WTC11 (cell line): ENCODE results near the gene NXN. TPM values are rescaled to one million over a fixed set of nuclear protein-coding genes. Genes with fewer than 3 reads are reported as not detected.

Source experiments
- ATAC-seq: fragments of 200-7000 bp; cut with Tn5 transposase; 2 replicates; pipeline ENCODE4 v1.10.0; 2021; ENCODE audit warnings: mild to moderate bottlenecking, moderate library complexity
- CTCF ChIA-PET: fragments of 300-600 bp; sonication (Branson Sonifier 250); formaldehyde crosslinking; loops from one replicate; lab custom pipeline; 2021; ENCODE audit warnings: antibody characterized with exemption; lab: Charles Lee
- POLR2A ChIA-PET: fragments of 350-600 bp; sonication (Branson Sonifier 250); formaldehyde crosslinking; loops from one replicate; lab custom pipeline; 2021; ENCODE audit warnings: antibody characterized with exemption; lab: Charles Lee
- DNase-seq: peaks from one replicate; pipeline ENCODE4 v3.0.0; 2021; ENCODE audit warnings: low spot score
- H3K27ac Mint-ChIP-seq: 2 replicates; pipeline ENCODE4 v1.8.0; 2021; ENCODE audit warnings: mixed read lengths
- H3K27me3 Mint-ChIP-seq: 2 replicates; pipeline ENCODE4 v1.8.0; 2021; ENCODE audit warnings: low read depth, mild to moderate bottlenecking, moderate library complexity, mixed read lengths
- H3K36me3 Mint-ChIP-seq: 2 replicates; pipeline ENCODE4 v1.8.0; 2021; ENCODE audit warnings: mixed read lengths
- H3K4me1 Mint-ChIP-seq: 2 replicates; pipeline ENCODE4 v1.8.0; 2022; ENCODE audit warnings: mixed read lengths
- H3K4me3 Mint-ChIP-seq: 2 replicates; pipeline ENCODE4 v1.8.0; 2021; ENCODE audit warnings: mild to moderate bottlenecking, moderate library complexity, mixed read lengths
- H3K9me3 Mint-ChIP-seq: 2 replicates; pipeline ENCODE4 v1.8.0; 2021; ENCODE audit warnings: mixed read lengths
- KAT7 ChIP-seq: sonication (generic); formaldehyde crosslinking; IDR thresholded peaks from 2 replicates; pipeline ENCODE4 v1.8.1; 2023; ENCODE audit warnings: missing genetic modification reagents, mild to moderate bottlenecking, borderline replicate concordance
- NR2C2 ChIP-seq: sonication (generic); formaldehyde crosslinking; IDR thresholded peaks from 2 replicates; pipeline ENCODE4 v1.8.0; 2022; ENCODE audit warnings: mild to moderate bottlenecking, missing genetic modification reagents
- PRRX2 ChIP-seq: fragments of 250-450 bp; sonication (Bioruptor Pico); IDR thresholded peaks from 2 replicates; pipeline ENCODE4 v1.8.0; 2021; ENCODE audit warnings: mild to moderate bottlenecking
- RORB ChIP-seq: fragments of 250-450 bp; sonication (Bioruptor Pico); IDR thresholded peaks from 2 replicates; pipeline ENCODE4 v1.9.0; 2021; ENCODE audit warnings: mild to moderate bottlenecking
- TP53 ChIP-seq: sonication (generic); formaldehyde crosslinking; IDR thresholded peaks from 2 replicates; pipeline ENCODE4 v1.8.1; 2023; ENCODE audit warnings: mild to moderate bottlenecking, missing genetic modification reagents
- ZBTB21 ChIP-seq: sonication (generic); formaldehyde crosslinking; IDR thresholded peaks from 2 replicates; pipeline ENCODE4 v1.8.1; 2023; ENCODE audit warnings: mild to moderate bottlenecking, missing genetic modification reagents, borderline replicate concordance
- ZBTB43 ChIP-seq: sonication (generic); formaldehyde crosslinking; IDR thresholded peaks from 2 replicates; pipeline ENCODE4 v1.8.1; 2023; ENCODE audit warnings: mild to moderate bottlenecking, missing genetic modification reagents
- ZNF671 ChIP-seq: fragments of 250-450 bp; sonication (Bioruptor Pico); IDR thresholded peaks from 2 replicates; pipeline ENCODE4 v1.8.0; 2021; ENCODE audit warnings: mild to moderate bottlenecking
- total RNA-seq: library from RNA; stranded (reverse); gene quantifications from 3 replicates; pipeline ENCODE4 v1.2.3, GENCODE V29; 2021
- TF ChIP-seq, protein P1 (sequence below): sonication (generic); formaldehyde crosslinking; IDR thresholded peaks from 2 replicates; pipeline ENCODE4 v1.8.0; 2022; ENCODE audit warnings: missing genetic modification reagents
- TF ChIP-seq, protein P2 (sequence below): sonication (generic); formaldehyde crosslinking; IDR thresholded peaks from 2 replicates; pipeline ENCODE4 v1.8.1; 2022; ENCODE audit warnings: missing genetic modification reagents, borderline replicate concordance
- TF ChIP-seq, protein P3 (sequence below): sonication (generic); formaldehyde crosslinking; IDR thresholded peaks from 2 replicates; pipeline ENCODE4 v1.8.1; 2023; ENCODE audit warnings: mild to moderate bottlenecking, missing genetic modification reagents

Gene NXN
- total RNA-seq, 1 experiment from 2014 or later: 96.8 TPM

DNA sequence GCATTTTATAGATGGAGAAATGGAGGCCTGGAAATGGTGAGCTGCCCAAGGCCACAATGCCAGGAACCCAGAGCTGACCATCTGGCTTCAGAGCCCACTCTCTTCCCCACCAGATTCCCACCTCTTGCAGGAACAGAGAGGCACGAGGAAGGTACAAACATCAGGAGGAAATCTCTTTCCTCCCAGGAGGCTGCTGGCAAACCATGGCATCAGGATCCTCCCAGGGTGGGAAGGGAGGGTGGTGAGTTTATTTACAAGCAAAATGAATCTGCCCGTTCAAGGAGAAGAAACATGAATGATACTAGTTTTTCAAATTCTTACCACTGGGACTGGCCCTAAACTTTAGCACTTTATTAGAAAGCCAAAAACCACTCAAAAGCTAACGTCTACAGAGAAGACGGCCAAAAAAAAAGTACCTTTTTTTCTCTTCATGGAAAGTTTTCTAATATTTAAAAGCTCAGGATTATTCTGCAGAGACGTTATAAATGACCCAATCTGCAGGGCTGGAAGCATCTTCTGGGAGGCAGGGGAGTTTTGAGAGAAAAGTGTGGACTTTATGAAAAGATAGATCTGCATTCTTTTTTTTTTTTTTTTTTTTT, 79.1 kb downstream of the NXN start:
- TF ChIP-seq, protein P1, sequence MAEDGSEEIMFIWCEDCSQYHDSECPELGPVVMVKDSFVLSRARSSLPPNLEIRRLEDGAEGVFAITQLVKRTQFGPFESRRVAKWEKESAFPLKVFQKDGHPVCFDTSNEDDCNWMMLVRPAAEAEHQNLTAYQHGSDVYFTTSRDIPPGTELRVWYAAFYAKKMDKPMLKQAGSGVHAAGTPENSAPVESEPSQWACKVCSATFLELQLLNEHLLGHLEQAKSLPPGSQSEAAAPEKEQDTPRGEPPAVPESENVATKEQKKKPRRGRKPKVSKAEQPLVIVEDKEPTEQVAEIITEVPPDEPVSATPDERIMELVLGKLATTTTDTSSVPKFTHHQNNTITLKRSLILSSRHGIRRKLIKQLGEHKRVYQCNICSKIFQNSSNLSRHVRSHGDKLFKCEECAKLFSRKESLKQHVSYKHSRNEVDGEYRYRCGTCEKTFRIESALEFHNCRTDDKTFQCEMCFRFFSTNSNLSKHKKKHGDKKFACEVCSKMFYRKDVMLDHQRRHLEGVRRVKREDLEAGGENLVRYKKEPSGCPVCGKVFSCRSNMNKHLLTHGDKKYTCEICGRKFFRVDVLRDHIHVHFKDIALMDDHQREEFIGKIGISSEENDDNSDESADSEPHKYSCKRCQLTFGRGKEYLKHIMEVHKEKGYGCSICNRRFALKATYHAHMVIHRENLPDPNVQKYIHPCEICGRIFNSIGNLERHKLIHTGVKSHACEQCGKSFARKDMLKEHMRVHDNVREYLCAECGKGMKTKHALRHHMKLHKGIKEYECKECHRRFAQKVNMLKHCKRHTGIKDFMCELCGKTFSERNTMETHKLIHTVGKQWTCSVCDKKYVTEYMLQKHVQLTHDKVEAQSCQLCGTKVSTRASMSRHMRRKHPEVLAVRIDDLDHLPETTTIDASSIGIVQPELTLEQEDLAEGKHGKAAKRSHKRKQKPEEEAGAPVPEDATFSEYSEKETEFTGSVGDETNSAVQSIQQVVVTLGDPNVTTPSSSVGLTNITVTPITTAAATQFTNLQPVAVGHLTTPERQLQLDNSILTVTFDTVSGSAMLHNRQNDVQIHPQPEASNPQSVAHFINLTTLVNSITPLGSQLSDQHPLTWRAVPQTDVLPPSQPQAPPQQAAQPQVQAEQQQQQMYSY (CRISPR knock-in tag): peak; percentile 94
- TF ChIP-seq TP53 (CRISPR knock-in tag): no peak
- Mint-ChIP-seq H3K36me3 (no peaks in the 10 kb centered on the region; the same call in 1 of the 2 replicates), H3K4me1 (peaks cover 72% of the 10 kb centered on the region), H3K9me3 (no peaks in the 10 kb centered on the region), H3K27ac (peak overlapping the region; percentile 88), H3K4me3 (no peak overlapping the region), H3K27me3 (no peaks in the 10 kb centered on the region)
- CTCF ChIA-PET: interaction anchor here (0.9 to 4.8 kb wide), 10 partner anchors 17 to 158 kb away, joined by 3 to 32 read pairs (median 3); partner anchors contain the start of genes NXN and TIMM22
- POLR2A ChIA-PET: interaction anchor here (0.6 to 1.6 kb wide), 4 partner anchors 15 to 276 kb away, joined by 3 to 5 read pairs (median 4); partner anchors contain the start of gene NXN
- ATAC-seq (peak; percentile 22; the same call in 1 of the 2 replicates), DNase-seq (no peak)

DNA sequence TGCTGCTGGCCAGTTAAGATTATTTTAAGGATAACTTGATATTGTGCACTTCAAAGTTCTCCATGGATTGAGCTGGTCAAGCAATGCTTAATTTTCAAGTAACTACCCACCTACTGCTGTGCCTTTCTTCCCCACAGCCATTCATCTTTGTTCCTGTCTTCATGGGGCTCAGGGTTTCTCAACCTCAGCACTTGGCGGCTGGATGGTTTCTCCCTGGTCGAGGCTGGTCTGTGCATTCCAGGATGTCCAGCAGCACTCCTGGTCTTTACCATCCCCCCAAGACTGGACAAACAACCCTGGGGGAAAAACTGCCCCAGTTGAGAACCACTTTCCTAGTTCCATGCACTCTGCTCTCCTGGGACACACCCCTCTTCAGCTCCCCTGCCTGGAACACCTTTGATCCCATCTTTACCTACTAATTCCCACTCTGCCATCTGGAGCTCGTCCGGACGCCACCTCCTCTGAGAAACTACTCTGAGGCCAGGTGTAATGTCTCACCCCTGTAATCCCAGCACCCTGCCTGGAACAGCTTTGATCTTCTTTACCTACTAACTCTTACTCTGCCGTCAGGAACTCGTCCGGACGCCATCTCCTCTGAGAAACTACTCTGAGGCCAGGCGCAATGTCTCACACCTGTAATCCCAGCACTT, 81.5 kb downstream of the NXN start:
- no peak overlapping the region for H3K4me3 Mint-ChIP-seq
- H3K9me3 Mint-ChIP-seq: no peaks in the 10 kb centered on the region
- H3K27ac Mint-ChIP-seq: no peak overlapping the region
- ATAC-seq: 0 out of 2 replicates have a peak, but pooled peaks have one; percentile 25
- no peak for DNase-seq
- ChIA-PET CTCF (interaction anchor here (1.9 kb wide), 1 partner anchor 82 kb away, joined by 4 read pairs; the partner anchor contains the start of gene NXN), POLR2A (interaction anchor here (0.5 kb wide), 1 partner anchor 70 kb away, joined by 4 read pairs; no protein-coding TSS in a partner anchor)
- H3K36me3 Mint-ChIP-seq: no peaks in the 10 kb centered on the region; the same call in 1 of the 2 replicates
- TF ChIP-seq PRRX2 (CRISPR knock-in tag): no peak
- no peak for TF ChIP-seq RORB (CRISPR knock-in tag)
- no peak for TF ChIP-seq ZBTB21
- TF ChIP-seq, protein P2, sequence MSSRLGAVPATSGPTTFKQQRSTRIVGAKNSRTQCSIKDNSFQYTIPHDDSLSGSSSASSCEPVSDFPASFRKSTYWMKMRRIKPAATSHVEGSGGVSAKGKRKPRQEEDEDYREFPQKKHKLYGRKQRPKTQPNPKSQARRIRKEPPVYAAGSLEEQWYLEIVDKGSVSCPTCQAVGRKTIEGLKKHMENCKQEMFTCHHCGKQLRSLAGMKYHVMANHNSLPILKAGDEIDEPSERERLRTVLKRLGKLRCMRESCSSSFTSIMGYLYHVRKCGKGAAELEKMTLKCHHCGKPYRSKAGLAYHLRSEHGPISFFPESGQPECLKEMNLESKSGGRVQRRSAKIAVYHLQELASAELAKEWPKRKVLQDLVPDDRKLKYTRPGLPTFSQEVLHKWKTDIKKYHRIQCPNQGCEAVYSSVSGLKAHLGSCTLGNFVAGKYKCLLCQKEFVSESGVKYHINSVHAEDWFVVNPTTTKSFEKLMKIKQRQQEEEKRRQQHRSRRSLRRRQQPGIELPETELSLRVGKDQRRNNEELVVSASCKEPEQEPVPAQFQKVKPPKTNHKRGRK: no peak
- TF ChIP-seq KAT7: no peak
- TF ChIP-seq ZNF671 (CRISPR knock-in tag): no peak
- TF ChIP-seq, protein P3, sequence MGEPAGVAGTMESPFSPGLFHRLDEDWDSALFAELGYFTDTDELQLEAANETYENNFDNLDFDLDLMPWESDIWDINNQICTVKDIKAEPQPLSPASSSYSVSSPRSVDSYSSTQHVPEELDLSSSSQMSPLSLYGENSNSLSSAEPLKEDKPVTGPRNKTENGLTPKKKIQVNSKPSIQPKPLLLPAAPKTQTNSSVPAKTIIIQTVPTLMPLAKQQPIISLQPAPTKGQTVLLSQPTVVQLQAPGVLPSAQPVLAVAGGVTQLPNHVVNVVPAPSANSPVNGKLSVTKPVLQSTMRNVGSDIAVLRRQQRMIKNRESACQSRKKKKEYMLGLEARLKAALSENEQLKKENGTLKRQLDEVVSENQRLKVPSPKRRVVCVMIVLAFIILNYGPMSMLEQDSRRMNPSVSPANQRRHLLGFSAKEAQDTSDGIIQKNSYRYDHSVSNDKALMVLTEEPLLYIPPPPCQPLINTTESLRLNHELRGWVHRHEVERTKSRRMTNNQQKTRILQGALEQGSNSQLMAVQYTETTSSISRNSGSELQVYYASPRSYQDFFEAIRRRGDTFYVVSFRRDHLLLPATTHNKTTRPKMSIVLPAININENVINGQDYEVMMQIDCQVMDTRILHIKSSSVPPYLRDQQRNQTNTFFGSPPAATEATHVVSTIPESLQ (CRISPR knock-in tag): no peak
- no peak for TF ChIP-seq NR2C2
- no peak for TF ChIP-seq ZBTB43
- H3K27me3 Mint-ChIP-seq: no peaks in the 10 kb centered on the region
- peaks cover 56% of the 10 kb centered on the region for H3K4me1 Mint-ChIP-seq
